ENCODE results near the gene REEP6.
"Not testable (repeated sequence)": the region's sequence is repeated elsewhere in the genome, so short reads cannot be mapped to it uniquely, and the experiment has no call there.

Gene REEP6

GRCh38 chr19:1532003-1532402, 41.0 kb downstream of the REEP6 start:
- Histone ChIP-seq H3F3A (ENCODE audit: insufficient read depth) (no peaks in the 10 kb centered on the region), H3K27me3 (ENCODE audit: low read length) (no peaks in the 10 kb centered on the region), H3K9me2 (replicated peaks; ENCODE audit: insufficient read depth, low read length) (no peaks in the 10 kb centered on the region), H3K79me2 (ENCODE audit: insufficient read depth, low read length) (no peaks in the 10 kb centered on the region), H3K4me2 (ENCODE audit: low read depth, low read length, poor library complexity, severe bottlenecking) (no peak overlapping the region), H3K9ac (ENCODE audit: low read length) (no peak overlapping the region), H3K27ac (ENCODE audit: low read depth, low read length) (no peak overlapping the region), H4K20me1 (ENCODE audit: low read depth, low read length) (no peaks in the 10 kb centered on the region), H3K9me3 (ENCODE audit: insufficient read depth, low read length) (no peaks in the 10 kb centered on the region), H3K36me3 (ENCODE audit: low read length) (no peaks in the 10 kb centered on the region), H3K4me3 (ENCODE audit: insufficient read depth, low read length, poor library complexity, severe bottlenecking) (no peak overlapping the region), H2AFZ (ENCODE audit: low read depth, low read length, severe bottlenecking) (no peak overlapping the region)
- no peak for TF ChIP-seq EZH2phosphoT487 (conservative IDR thresholded peaks at IDR 0.05; ENCODE audit: low read length)

GRCh38 chr19:1533510-1534150, 42.6 kb downstream of the REEP6 start:
- H3F3A ChIP-seq (ENCODE audit: insufficient read depth) = no peaks in the 10 kb centered on the region
- no peak overlapping the region for H3K4me3 ChIP-seq (ENCODE audit: insufficient read depth, low read length, poor library complexity, severe bottlenecking)
- no peaks in the 10 kb centered on the region for H3K27me3 ChIP-seq (ENCODE audit: low read length)
- no peak overlapping the region for H3K27ac ChIP-seq (ENCODE audit: low read depth, low read length)
- no peaks in the 10 kb centered on the region for H3K79me2 ChIP-seq (ENCODE audit: insufficient read depth, low read length)
- no peaks in the 10 kb centered on the region for H3K36me3 ChIP-seq (ENCODE audit: low read length)
- TF ChIP-seq CTCF (IDR thresholded peaks at IDR 0.05; ENCODE audit: insufficient read depth, low read length, poor library complexity, severe bottlenecking) = no peak
- no peak for TF ChIP-seq EZH2phosphoT487 (conservative IDR thresholded peaks at IDR 0.05; ENCODE audit: low read length)
- no peaks in the 10 kb centered on the region for H3K9me3 ChIP-seq (ENCODE audit: insufficient read depth, low read length)
- H3K9me2 ChIP-seq (replicated peaks; ENCODE audit: insufficient read depth, low read length) = no peaks in the 10 kb centered on the region
- no peak overlapping the region for H3K4me2 ChIP-seq (ENCODE audit: low read depth, low read length, poor library complexity, severe bottlenecking)
- no peak overlapping the region for H3K9ac ChIP-seq (ENCODE audit: low read length)
- no peak overlapping the region for H2AFZ ChIP-seq (ENCODE audit: low read depth, low read length, severe bottlenecking)
- no peaks in the 10 kb centered on the region for H4K20me1 ChIP-seq (ENCODE audit: low read depth, low read length)

- H3K9ac ChIP-seq (ENCODE audit: low read length) = no peak overlapping the region
- TF ChIP-seq CTCF (IDR thresholded peaks at IDR 0.05; ENCODE audit: insufficient read depth, low read length, poor library complexity, severe bottlenecking) (no peak), EZH2phosphoT487 (conservative IDR thresholded peaks at IDR 0.05; ENCODE audit: low read length) (no peak)
- H4K20me1 ChIP-seq (ENCODE audit: low read depth, low read length) = no peaks in the 10 kb centered on the region
- H3K27me3 ChIP-seq (ENCODE audit: low read length) = no peaks in the 10 kb centered on the region
- H3K9me2 ChIP-seq (replicated peaks; ENCODE audit: insufficient read depth, low read length) = no peaks in the 10 kb centered on the region
- no peak overlapping the region for H3K4me3 ChIP-seq (ENCODE audit: insufficient read depth, low read length, poor library complexity, severe bottlenecking)
- H3K79me2 ChIP-seq (ENCODE audit: insufficient read depth, low read length) = no peaks in the 10 kb centered on the region
- H3K4me2 ChIP-seq (ENCODE audit: low read depth, low read length, poor library complexity, severe bottlenecking) = no peak overlapping the region
- H3K27ac ChIP-seq (ENCODE audit: low read depth, low read length) = no peak overlapping the region
- no peaks in the 10 kb centered on the region for H3K36me3 ChIP-seq (ENCODE audit: low read length)
- H3F3A ChIP-seq (ENCODE audit: insufficient read depth) = no peaks in the 10 kb centered on the region
- H2AFZ ChIP-seq (ENCODE audit: low read depth, low read length, severe bottlenecking) = no peak overlapping the region
- H3K9me3 ChIP-seq (ENCODE audit: insufficient read depth, low read length) = no peaks in the 10 kb centered on the region
Observed at GRCh38 chr19:1534972-1535371, 44.0 kb downstream of the REEP6 start.

- not testable (repeated sequence) for H3K27me3 ChIP-seq (ENCODE audit: low read length); H3K27ac ChIP-seq (ENCODE audit: low read depth, low read length); H4K20me1 ChIP-seq (ENCODE audit: low read depth, low read length); H3K9me2 ChIP-seq (replicated peaks; ENCODE audit: insufficient read depth, low read length); H3K9ac ChIP-seq (ENCODE audit: low read length); H3K4me3 ChIP-seq (ENCODE audit: insufficient read depth, low read length, poor library complexity, severe bottlenecking); H3K79me2 ChIP-seq (ENCODE audit: insufficient read depth, low read length); H3F3A ChIP-seq (ENCODE audit: insufficient read depth); H3K9me3 ChIP-seq (ENCODE audit: insufficient read depth, low read length); H3K36me3 ChIP-seq (ENCODE audit: low read length); H3K4me2 ChIP-seq (ENCODE audit: low read depth, low read length, poor library complexity, severe bottlenecking); H2AFZ ChIP-seq (ENCODE audit: low read depth, low read length, severe bottlenecking)
Observed at GRCh38 chr19:1535699-1536098, 44.7 kb downstream of the REEP6 start.

Data from SU-DHL-6 (cell line).